Subcutaneous adipose tissue (tissue), 4 donors: ENCODE data around the gene KIAA0319L. TPM values are rescaled to one million over a fixed set of nuclear protein-coding genes. Genes with fewer than 3 reads are reported as not detected.

Experiments
- total RNA-seq, 4 donors: library from RNA; depleted of rRNA; stranded (reverse); fragments of >200 nt; gene quantifications; one replicate each; pipeline ENCODE4 v1.1.0, GENCODE V29; 2016
- TF ChIP-seq, protein P1 (sequence below): fragments of 450-650 bp; IDR thresholded peaks from one replicate; pipeline ENCODE4 v1.5.1; 2016; ENCODE audit warnings: low read depth, mild to moderate bottlenecking, control low read depth, antibody characterized with exemption, moderate library complexity

KIAA0319L gene
- total RNA-seq, 4 donors from 2014 or later: 35.9 to 77.6 (median 61.8) TPM

DNA sequence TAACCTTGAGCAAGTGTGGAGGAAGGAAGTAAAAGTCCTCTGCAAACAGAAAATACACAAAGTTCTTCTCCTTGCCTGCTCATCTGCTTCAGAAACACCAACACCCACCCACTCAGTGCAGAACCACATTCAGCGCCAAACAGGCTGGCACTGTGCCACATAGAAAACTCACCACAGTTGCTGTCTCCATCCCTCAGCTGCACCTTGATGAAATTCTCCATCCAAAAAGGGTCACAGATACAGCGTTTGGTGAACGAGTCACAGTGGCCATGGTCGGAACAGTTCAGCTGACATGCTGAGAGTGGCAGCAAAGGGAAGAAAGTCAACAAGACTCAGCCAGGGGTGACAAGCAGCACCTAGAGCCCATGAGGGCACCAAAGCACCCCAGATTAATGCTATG is 114.5 kb downstream of the KIAA0319L start:
- TF ChIP-seq, protein P1, sequence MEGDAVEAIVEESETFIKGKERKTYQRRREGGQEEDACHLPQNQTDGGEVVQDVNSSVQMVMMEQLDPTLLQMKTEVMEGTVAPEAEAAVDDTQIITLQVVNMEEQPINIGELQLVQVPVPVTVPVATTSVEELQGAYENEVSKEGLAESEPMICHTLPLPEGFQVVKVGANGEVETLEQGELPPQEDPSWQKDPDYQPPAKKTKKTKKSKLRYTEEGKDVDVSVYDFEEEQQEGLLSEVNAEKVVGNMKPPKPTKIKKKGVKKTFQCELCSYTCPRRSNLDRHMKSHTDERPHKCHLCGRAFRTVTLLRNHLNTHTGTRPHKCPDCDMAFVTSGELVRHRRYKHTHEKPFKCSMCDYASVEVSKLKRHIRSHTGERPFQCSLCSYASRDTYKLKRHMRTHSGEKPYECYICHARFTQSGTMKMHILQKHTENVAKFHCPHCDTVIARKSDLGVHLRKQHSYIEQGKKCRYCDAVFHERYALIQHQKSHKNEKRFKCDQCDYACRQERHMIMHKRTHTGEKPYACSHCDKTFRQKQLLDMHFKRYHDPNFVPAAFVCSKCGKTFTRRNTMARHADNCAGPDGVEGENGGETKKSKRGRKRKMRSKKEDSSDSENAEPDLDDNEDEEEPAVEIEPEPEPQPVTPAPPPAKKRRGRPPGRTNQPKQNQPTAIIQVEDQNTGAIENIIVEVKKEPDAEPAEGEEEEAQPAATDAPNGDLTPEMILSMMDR: no peak

DNA sequence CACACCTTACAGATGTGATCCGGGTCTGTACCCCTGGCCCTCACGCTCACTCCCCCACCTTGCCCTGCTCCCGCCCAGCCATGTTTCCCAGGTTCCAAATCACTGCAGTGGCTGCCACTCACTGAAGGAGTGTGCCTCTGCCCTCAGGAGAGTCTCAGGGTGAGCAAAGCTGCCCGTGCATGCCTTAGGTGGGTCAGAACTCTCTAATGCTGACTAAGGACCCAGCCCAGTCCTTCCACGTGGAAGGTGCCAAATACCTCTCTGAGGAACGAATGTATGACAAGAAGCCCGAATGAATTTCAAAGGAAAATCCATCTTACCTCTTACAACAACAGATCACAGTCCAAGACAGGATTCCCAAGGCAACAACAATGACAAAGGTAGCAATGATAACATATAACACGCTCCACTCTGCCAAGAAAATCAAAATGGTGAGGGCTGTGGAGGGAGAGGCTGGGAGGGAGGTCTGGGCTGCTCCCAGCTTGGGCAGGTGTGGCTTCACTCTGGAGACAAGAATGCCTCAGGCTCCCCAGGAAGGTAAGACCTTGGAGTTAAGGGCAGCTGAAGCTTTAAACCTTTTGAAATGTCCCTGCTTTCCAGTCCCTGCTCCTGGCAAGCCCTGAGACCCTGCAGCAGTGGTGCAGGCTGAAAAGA is 115.2 kb downstream of the KIAA0319L start:
- TF ChIP-seq, protein P1: no peak

DNA sequence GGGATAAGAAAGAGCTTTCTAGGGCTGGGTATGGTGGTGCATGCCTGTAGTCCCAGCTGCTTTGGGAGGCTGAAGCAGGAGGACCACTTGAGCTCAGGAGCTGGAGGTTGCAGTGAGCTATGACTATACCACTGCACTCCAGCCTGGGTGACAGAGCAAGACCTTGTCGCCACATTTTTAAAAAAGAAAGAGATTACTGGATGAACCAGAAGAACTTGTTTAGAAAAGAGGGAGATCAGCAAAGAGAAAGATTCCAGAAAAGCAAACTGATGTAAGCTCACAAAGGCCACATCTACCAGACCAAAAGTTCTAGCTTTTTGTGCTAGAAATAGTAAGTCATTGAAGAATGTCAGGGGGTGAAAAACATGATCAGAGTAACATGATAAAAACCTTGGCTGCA is 117.6 kb downstream of the KIAA0319L start:
- TF ChIP-seq, protein P1: no peak

DNA sequence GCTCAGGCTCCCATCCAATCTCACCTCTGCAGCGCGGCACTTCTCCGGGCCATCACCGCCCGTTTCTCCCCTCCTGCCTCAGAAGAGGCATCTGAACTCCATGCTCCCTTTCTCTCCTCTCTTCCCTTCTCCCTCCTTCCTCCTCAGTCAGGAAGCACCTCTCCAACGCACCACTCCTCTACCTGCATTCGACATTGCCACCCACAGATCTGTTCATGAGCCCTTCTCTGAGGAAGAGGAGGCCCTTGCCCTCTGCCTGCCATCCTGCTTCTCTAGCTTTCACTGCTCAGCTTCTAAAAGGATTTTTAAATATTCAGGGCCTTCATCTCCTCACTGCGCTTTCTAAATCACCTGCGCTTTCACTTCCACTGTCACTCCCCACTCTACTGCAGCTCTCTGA is 120.0 kb downstream of the KIAA0319L start:
- TF ChIP-seq, protein P1: no peak

DNA sequence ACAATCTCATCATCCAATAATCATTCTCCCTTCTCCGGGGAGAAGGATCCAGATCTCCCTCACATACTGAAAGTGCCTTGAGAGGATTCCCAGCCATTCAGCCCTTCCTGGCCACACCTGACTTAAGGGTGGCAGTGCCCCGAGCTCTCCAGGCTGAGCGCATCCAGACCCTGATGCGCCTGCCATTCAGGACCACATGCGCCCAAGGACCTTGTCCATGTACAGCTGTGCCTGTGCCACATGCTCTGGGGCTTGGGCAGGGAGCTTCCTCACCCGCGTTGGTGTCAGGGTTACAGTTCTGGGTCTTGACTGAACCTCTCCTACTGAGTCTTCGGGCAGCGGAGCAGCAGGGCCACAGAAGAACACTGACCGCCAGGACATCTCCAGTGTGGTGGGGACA is 121.1 kb downstream of the KIAA0319L start:
- TF ChIP-seq, protein P1: no peak

DNA sequence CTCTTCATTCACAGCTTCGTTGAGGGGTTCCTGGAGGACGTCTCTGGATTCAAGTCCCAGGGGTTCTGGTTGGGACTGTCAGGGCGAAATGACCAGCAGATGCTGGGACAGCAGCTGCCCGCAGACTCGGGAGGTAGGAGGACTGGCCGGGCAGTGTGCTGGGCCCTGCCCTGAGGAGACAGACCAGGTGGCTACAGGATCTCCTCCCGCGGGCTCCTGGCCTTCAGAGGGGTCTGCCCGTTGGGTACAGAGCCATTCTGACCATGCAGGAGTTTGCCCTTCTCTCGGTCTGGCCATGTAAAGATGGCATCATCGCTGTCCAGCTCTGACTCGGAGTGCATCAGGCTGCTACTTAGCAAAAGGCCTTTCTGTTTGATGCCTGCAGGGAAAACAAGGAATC is 122.5 kb downstream of the KIAA0319L start:
- TF ChIP-seq, protein P1: no peak

DNA sequence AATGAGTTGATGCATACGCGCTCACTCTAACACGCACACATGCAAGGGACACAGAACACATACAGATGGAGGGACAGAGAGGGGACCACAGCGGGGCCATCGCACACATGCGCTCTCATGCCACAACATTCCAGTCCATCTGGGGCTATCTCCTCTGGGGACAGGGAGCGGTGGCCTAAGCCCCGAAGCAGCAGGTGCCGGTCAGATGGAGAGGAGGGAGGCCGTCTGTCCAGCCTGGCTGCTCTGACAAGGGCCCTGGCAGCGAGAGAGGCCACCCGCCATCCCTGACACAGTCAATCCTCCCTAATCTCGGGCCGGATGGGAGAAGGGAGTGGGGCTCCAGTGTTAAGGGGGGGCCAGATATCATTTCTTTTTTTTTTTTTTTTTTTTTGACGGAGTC is 123.5 kb downstream of the KIAA0319L start:
- TF ChIP-seq, protein P1: no peak
